ENCODE results near the gene STEAP1B. TPM values are rescaled to one million over a fixed set of nuclear protein-coding genes. Genes with fewer than 3 reads are reported as not detected.
"Not testable (repeated sequence)": the region's sequence is repeated elsewhere in the genome, so short reads cannot be mapped to it uniquely, and the experiment has no call there.

The STEAP1B gene
- total and polyA plus RNA-seq, 3 donors from 2014 or later = 7.4 to 11.3 (median 11.3) TPM

DNA sequence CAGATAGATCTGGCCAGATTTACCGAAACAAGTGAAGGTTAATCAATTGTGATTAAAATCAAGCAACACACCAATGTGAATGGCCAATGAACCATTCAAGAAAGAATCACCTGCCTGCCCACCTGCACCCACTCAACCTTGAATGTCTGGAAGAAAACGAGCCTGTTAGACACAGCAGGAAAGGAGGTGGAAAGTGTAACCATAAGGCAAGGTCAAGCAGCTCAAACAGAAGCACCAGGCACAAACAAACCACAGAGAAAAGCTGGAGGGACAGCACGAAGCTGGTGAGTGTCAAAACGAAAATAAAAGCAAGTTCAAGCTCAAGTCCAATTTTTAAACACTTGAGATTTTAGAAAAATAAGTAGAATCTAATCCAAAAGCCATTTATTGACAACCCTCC lies 64.9 kb downstream of the STEAP1B start:
- Histone ChIP-seq H3K36me3 (ENCODE audit: low read depth, missing control alignments) (no peaks in the 10 kb centered on the region), H3K4me1 (no peaks in the 10 kb centered on the region), H3K9me3 (no peaks in the 10 kb centered on the region), H3K4me3 (no peak overlapping the region), H3K27ac (no peak overlapping the region), H3K27me3 (no peaks in the 10 kb centered on the region)
- TF ChIP-seq, protein P1, sequence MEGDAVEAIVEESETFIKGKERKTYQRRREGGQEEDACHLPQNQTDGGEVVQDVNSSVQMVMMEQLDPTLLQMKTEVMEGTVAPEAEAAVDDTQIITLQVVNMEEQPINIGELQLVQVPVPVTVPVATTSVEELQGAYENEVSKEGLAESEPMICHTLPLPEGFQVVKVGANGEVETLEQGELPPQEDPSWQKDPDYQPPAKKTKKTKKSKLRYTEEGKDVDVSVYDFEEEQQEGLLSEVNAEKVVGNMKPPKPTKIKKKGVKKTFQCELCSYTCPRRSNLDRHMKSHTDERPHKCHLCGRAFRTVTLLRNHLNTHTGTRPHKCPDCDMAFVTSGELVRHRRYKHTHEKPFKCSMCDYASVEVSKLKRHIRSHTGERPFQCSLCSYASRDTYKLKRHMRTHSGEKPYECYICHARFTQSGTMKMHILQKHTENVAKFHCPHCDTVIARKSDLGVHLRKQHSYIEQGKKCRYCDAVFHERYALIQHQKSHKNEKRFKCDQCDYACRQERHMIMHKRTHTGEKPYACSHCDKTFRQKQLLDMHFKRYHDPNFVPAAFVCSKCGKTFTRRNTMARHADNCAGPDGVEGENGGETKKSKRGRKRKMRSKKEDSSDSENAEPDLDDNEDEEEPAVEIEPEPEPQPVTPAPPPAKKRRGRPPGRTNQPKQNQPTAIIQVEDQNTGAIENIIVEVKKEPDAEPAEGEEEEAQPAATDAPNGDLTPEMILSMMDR (IDR thresholded peaks at IDR 0.05) = no peak
- no peak for TF ChIP-seq POLR2A (IDR thresholded peaks at IDR 0.05)
- intact Hi-C loops (cut with DNase I; ENCODE audit: low total_unique reads) = no loop called here
- no peak for DNase-seq
- 54 to 69% methylated on average over 4 of the region's 4 CpGs for WGBS, 2 donors

DNA sequence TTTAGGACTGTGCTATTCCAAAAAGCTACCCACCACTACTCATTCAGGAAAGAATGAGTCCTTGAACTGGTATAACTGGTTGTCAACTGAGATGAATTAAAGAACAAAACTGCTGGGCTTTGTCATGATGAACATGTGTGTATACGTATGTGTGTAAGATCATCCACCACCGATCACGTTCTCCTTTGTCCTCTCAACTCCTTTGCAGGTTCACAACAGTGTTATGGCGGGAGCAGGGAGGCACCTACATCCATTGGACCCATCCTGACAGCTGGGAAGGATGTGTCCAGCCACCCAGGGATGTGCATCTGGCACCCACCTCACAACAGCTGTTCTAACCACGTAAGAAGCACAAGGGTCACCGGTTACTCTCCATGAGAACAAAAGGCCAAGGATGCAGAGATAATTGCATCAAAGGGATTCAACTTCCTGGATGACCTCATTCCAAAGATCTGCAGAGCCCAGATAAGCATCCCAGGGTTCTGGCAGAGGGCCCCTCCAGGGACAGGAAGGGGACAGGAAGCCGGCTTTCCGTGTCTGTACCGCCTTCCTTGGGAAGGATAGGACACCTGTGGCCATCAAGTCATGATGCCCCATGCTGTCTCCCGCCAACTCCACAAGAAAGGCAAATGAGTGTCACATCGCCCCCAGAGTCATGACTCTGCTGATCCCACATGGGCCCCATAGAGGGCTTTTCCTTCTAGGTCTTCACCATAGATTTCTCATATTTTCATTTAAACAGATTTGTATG lies 66.1 kb downstream of the STEAP1B start:
- TF ChIP-seq, protein P1 (IDR thresholded peaks at IDR 0.05) = no peak
- no peak for TF ChIP-seq POLR2A (IDR thresholded peaks at IDR 0.05)
- Histone ChIP-seq H3K36me3 (ENCODE audit: low read depth, missing control alignments) (no peaks in the 10 kb centered on the region), H3K27ac (no peak overlapping the region), H3K4me3 (no peak overlapping the region), H3K9me3 (no peaks in the 10 kb centered on the region), H3K4me1 (no peaks in the 10 kb centered on the region), H3K27me3 (no peaks in the 10 kb centered on the region)
- DNase-seq = no peak
- WGBS, 2 donors = 73 to 74% methylated on average over 11 of the region's 11 CpGs
- intact Hi-C loops (cut with DNase I; ENCODE audit: low total_unique reads) = no loop called here

DNA sequence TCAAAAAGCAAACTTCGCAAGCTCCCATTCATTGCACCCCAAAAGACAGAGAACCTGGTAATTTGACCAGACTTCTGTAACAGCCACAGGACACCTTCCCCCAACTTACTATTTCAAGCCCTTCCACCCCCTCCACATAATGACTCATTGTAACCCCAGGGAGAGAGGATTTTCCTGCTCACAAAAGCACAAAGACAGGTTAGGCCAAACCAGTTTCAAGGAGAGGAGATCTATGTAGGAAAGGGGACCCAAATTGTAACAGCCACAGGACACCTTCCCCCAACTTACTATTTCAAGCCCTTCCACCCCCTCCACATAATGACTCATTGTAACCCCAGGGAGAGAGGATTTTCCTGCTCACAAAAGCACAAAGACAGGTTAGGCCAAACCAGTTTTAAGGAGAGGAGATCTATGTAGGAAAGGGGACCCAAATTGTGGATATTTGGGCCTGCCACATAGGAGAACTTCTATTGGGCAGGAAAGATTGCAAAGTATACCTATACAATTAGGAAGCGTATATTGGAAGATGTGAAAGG lies 66.8 kb downstream of the STEAP1B start:
- H3K4me3 ChIP-seq; H3K9me3 ChIP-seq; DNase-seq; H3K27me3 ChIP-seq; H3K36me3 ChIP-seq (ENCODE audit: low read depth, missing control alignments); H3K27ac ChIP-seq; intact Hi-C loops (cut with DNase I; ENCODE audit: low total_unique reads); H3K4me1 ChIP-seq: not testable (repeated sequence)
- WGBS, 2 donors = 96 to 98% methylated on average over 2 of the region's 2 CpGs

DNA sequence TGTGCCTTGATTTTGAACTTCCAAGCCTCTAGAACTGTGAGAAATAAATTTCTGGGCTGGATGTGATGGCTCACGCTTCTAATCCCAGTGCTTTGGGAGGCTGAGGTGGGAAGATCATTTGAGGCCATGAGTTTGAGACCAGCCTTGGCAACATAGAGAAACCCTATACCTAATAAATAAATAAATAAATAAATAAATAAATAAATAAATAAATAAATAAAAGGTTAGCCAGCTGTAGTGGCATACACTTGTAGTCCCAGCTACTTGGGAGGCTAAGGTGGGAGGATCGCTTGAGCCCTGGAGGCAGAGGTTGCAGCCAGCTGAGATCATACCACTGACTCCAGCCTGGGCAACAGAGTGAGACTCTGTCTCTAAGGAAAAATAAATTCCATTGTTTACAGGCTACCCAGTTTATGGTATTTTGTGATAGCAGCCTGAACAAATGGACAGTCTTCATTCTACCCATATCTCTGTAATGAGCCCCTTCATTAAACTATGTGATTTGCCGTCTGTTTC lies 67.7 kb downstream of the STEAP1B start:
- 94 to 100% methylated on average over 3 of the region's 3 CpGs for WGBS, 2 donors
- Histone ChIP-seq H3K27me3 (no peaks in the 10 kb centered on the region), H3K27ac (no peak overlapping the region), H3K4me3 (no peak overlapping the region), H3K9me3 (no peaks in the 10 kb centered on the region), H3K36me3 (ENCODE audit: low read depth, missing control alignments) (no peaks in the 10 kb centered on the region), H3K4me1 (no peaks in the 10 kb centered on the region)
- no peak for DNase-seq
- intact Hi-C loops (cut with DNase I; ENCODE audit: low total_unique reads) = no loop called here
- TF ChIP-seq, protein P1 (IDR thresholded peaks at IDR 0.05) = no peak

DNA sequence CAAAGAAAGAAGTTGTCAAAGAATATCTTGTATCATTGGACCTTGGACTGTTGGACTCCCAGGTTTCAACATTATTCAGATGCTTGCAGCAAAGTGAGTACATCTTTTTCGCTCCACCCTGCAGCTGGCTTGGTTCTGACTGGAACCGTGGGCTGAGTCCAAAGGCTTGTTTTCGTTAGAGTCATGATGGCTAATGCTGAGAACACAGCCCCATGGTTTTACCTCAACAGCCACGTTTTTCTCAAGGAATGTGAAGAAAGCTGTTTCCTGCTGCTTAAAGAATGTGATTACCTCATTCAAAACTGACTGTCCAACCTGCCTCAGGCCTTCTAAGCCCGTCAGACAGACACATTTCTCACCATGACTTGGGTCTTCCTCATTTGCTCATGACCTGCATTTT lies 69.5 kb downstream of the STEAP1B start:
- Histone ChIP-seq H3K4me1 (no peaks in the 10 kb centered on the region), H3K27me3 (no peaks in the 10 kb centered on the region), H3K9me3 (no peaks in the 10 kb centered on the region), H3K27ac (no peak overlapping the region), H3K36me3 (ENCODE audit: low read depth, missing control alignments) (no peaks in the 10 kb centered on the region), H3K4me3 (no peak overlapping the region)
- 62 to 69% methylated on average over 5 of the region's 5 CpGs for WGBS, 2 donors
- intact Hi-C loops (cut with DNase I; ENCODE audit: low total_unique reads) = no loop called here
- no peak for DNase-seq
- TF ChIP-seq, protein P1 (IDR thresholded peaks at IDR 0.05) = no peak
- no peak for TF ChIP-seq POLR2A (IDR thresholded peaks at IDR 0.05)
